Uterus (tissue), 4 donors: Measurements from ENCODE around the gene DCUN1D2. TPM values are rescaled to one million over a fixed set of nuclear protein-coding genes. Genes with fewer than 3 reads are reported as not detected.

ENCODE experiments used
- DNase-seq, 2 donors: peaks; one replicate each; pipeline ENCODE4 v3.0.0-alpha.2; 2019 to 2020
- H3K27ac ChIP-seq, 2 donors: fragments of 200-600 bp; sonication (generic); 1 replicate in 1 of 2; 2 replicates in 1 of 2; pipeline ENCODE4 v1.5.1; 2016 to 2018
- H3K27me3 ChIP-seq, 2 donors: fragments of 200-600 bp; sonication (generic); one replicate each; pipeline ENCODE4 v1.5.1; 2018 to 2019; ENCODE audit warnings: control low read depth in 1 of 2
- H3K36me3 ChIP-seq, 2 donors: fragments of 200-600 bp; sonication (generic); one replicate each; pipeline ENCODE4 v1.5.1; 2019; ENCODE audit warnings: control low read depth in 1 of 2
- H3K4me1 ChIP-seq, 2 donors: fragments of 200-600 bp; sonication (generic); one replicate each; pipeline ENCODE4 v1.5.1; 2018 to 2019; ENCODE audit warnings: control low read depth in 1 of 2
- H3K4me3 ChIP-seq, 2 donors: fragments of 200-600 bp; sonication (generic); 1 replicate in 1 of 2; 2 replicates in 1 of 2; pipeline ENCODE4 v1.5.1; 2018 to 2019; ENCODE audit warnings: mild to moderate bottlenecking in 1 of 2
- H3K9me3 ChIP-seq, 2 donors: fragments of 200-600 bp; sonication (generic); one replicate each; pipeline ENCODE4 v1.5.1; 2019; ENCODE audit warnings: control low read depth in 1 of 2
- POLR2A ChIP-seq, 2 donors: fragments of 450-650 bp; IDR thresholded peaks; one replicate each; pipeline ENCODE4 v1.6.1; 2016; ENCODE audit warnings: antibody characterized with exemption in 2 of 2, mild to moderate bottlenecking in 1 of 2, moderate library complexity in 1 of 2
- intact Hi-C: fragments of 100-400 bp; cut with DNase I; formaldehyde crosslinking; loops from one replicate; pipeline ENCODE4 v1.15.1; 2023; ENCODE audit warnings: low total_unique reads
- total RNA-seq, 4 donors: library from RNA; depleted of rRNA in 3 of 4; stranded (reverse); fragments of >200 nt in 3 of 4; gene quantifications; one replicate each; pipeline versions ENCODE4 v1.1.0 to v1.2.4, GENCODE V29; 2014 to 2023
- TF ChIP-seq, protein P1 (sequence below), 4 experiments: fragments of 200-600 bp in 2 of 4; fragments of 450-650 bp in 2 of 4; sonication (generic) in 2 of 4; IDR thresholded peaks; one replicate each; pipeline ENCODE4 v1.5.1; 2016 to 2019; ENCODE audit warnings: antibody characterized with exemption in 4 of 4, mild to moderate bottlenecking in 2 of 4, moderate library complexity in 1 of 4
- donor health status: DM: yes; HTN: yes; CAD: no.

The DCUN1D2 gene
- total RNA-seq, 4 donors from 2014 or later = 7.7 to 68.2 (median 29.3) TPM

- H3K4me1 ChIP-seq = no peaks in the 10 kb centered on the region
- H3K27me3 ChIP-seq = no peaks in the 10 kb centered on the region
- no peaks in the 10 kb centered on the region for H3K36me3 ChIP-seq
- H3K4me3 ChIP-seq = no peak overlapping the region
- no peak for DNase-seq
- TF ChIP-seq, protein P1, sequence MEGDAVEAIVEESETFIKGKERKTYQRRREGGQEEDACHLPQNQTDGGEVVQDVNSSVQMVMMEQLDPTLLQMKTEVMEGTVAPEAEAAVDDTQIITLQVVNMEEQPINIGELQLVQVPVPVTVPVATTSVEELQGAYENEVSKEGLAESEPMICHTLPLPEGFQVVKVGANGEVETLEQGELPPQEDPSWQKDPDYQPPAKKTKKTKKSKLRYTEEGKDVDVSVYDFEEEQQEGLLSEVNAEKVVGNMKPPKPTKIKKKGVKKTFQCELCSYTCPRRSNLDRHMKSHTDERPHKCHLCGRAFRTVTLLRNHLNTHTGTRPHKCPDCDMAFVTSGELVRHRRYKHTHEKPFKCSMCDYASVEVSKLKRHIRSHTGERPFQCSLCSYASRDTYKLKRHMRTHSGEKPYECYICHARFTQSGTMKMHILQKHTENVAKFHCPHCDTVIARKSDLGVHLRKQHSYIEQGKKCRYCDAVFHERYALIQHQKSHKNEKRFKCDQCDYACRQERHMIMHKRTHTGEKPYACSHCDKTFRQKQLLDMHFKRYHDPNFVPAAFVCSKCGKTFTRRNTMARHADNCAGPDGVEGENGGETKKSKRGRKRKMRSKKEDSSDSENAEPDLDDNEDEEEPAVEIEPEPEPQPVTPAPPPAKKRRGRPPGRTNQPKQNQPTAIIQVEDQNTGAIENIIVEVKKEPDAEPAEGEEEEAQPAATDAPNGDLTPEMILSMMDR (IDR thresholded peaks at IDR 0.05) = no peak
- no peak for TF ChIP-seq POLR2A (IDR thresholded peaks at IDR 0.05)
- intact Hi-C loops = no loop called here
- H3K27ac ChIP-seq = no peak overlapping the region
- H3K9me3 ChIP-seq = no peaks in the 10 kb centered on the region
These were observed 47.6 kb upstream of the DCUN1D2 start for GRCh38 chr13:113537909-113538688.

- no peak for DNase-seq
- no peak for TF ChIP-seq POLR2A (IDR thresholded peaks at IDR 0.05)
- TF ChIP-seq, protein P1 (IDR thresholded peaks at IDR 0.05) = no peak
- H3K27me3 ChIP-seq = no peaks in the 10 kb centered on the region
- H3K4me1 ChIP-seq = no peaks in the 10 kb centered on the region
- no peak overlapping the region for H3K4me3 ChIP-seq
- no peak overlapping the region for H3K27ac ChIP-seq
- intact Hi-C loops = no loop called here
- no peaks in the 10 kb centered on the region for H3K9me3 ChIP-seq
- no peaks in the 10 kb centered on the region for H3K36me3 ChIP-seq
These were observed 46.7 kb upstream of the DCUN1D2 start for GRCh38 chr13:113537205-113537604.

- TF ChIP-seq, protein P1 (IDR thresholded peaks at IDR 0.05) = no peak
- TF ChIP-seq POLR2A (IDR thresholded peaks at IDR 0.05) = no peak
- H3K4me1 ChIP-seq = no peaks in the 10 kb centered on the region
- H3K27ac ChIP-seq = no peak overlapping the region
- no peaks in the 10 kb centered on the region for H3K9me3 ChIP-seq
- H3K4me3 ChIP-seq = no peak overlapping the region
- intact Hi-C loops = no loop called here
- H3K27me3 ChIP-seq = no peaks in the 10 kb centered on the region
- no peaks in the 10 kb centered on the region for H3K36me3 ChIP-seq
- no peak for DNase-seq
These were observed 46.1 kb upstream of the DCUN1D2 start for GRCh38 chr13:113536461-113537110.

DNA sequence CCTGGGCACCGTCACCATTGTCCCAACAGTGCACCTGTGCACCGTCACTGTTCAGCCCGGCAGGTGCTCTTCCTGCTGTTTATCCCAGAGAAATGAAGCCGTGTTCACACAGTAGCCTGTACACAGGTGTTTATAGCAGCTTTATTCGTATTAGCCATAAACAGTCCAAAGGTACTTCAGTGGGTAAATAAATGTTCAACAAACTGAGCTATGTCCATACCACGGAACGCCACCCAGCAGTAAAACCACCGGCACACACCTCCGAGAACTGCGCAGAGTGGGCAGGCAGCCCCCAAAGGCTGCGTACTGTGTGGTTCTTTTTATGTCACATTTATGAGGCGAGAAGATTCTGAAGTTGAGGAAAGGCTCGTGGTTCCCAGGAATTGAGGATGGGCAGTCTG, 44.9 kb upstream of the DCUN1D2 start:
- no peak for DNase-seq
- Histone ChIP-seq H3K36me3 (no peaks in the 10 kb centered on the region), H3K27ac (no peak overlapping the region), H3K9me3 (no peaks in the 10 kb centered on the region), H3K4me1 (no peaks in the 10 kb centered on the region), H3K27me3 (no peaks in the 10 kb centered on the region), H3K4me3 (no peak overlapping the region)
- intact Hi-C loops = no loop called here
- TF ChIP-seq, protein P1 (IDR thresholded peaks at IDR 0.05) = no peak
- TF ChIP-seq POLR2A (IDR thresholded peaks at IDR 0.05) = no peak

- Histone ChIP-seq H3K4me3 (no peak overlapping the region), H3K9me3 (no peaks in the 10 kb centered on the region), H3K4me1 (no peaks in the 10 kb centered on the region), H3K27ac (no peak overlapping the region), H3K27me3 (no peaks in the 10 kb centered on the region), H3K36me3 (no peaks in the 10 kb centered on the region)
- TF ChIP-seq POLR2A (IDR thresholded peaks at IDR 0.05) = no peak
- TF ChIP-seq, protein P1 (IDR thresholded peaks at IDR 0.05) = no peak
- no peak for DNase-seq
- intact Hi-C loops = no loop called here
These were observed 43.8 kb upstream of the DCUN1D2 start for GRCh38 chr13:113534236-113534860.
